ENCODE data around the gene NTM.

DNA sequence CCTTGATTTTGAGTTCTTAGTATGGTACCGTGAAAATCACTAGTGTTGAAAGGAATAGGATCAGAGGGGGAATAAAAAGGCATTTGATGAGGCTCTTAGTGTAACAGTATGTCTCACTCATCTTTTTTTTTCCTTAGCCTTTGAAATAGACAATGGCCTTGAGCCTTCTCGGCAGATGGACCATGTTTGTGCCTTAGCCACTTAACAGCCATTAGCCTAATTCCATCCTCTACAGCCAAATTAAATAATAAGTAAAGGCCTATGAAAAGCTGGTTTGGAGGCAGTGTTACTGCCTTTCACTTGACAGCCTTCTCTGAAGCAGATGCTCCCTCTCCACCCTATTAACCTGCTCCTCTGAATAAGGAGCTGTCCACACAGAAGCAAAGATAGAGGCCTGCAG is 580.7 kb downstream of the NTM start:
- TF ChIP-seq POLR2AphosphoS5 (IDR thresholded peaks at IDR 0.05) = no peak
- TF ChIP-seq, protein P1, sequence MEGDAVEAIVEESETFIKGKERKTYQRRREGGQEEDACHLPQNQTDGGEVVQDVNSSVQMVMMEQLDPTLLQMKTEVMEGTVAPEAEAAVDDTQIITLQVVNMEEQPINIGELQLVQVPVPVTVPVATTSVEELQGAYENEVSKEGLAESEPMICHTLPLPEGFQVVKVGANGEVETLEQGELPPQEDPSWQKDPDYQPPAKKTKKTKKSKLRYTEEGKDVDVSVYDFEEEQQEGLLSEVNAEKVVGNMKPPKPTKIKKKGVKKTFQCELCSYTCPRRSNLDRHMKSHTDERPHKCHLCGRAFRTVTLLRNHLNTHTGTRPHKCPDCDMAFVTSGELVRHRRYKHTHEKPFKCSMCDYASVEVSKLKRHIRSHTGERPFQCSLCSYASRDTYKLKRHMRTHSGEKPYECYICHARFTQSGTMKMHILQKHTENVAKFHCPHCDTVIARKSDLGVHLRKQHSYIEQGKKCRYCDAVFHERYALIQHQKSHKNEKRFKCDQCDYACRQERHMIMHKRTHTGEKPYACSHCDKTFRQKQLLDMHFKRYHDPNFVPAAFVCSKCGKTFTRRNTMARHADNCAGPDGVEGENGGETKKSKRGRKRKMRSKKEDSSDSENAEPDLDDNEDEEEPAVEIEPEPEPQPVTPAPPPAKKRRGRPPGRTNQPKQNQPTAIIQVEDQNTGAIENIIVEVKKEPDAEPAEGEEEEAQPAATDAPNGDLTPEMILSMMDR (IDR thresholded peaks at IDR 0.05 in 8 of 11, conservative IDR thresholded peaks at IDR 0.05 in 3 of 11) = no peak

Data from spleen (tissue), 7 donors.